Measurements from ENCODE around the gene CHTF18. TPM values are rescaled to one million over a fixed set of nuclear protein-coding genes. Genes with fewer than 3 reads are reported as not detected.

The CHTF18 gene
- total and polyA plus RNA-seq, 9 of the 15 experiments (the other 6 are each of a cell fraction or from before 2014, with no cell fraction given), result 2.5 to 123 (median 17.0) TPM

DNA sequence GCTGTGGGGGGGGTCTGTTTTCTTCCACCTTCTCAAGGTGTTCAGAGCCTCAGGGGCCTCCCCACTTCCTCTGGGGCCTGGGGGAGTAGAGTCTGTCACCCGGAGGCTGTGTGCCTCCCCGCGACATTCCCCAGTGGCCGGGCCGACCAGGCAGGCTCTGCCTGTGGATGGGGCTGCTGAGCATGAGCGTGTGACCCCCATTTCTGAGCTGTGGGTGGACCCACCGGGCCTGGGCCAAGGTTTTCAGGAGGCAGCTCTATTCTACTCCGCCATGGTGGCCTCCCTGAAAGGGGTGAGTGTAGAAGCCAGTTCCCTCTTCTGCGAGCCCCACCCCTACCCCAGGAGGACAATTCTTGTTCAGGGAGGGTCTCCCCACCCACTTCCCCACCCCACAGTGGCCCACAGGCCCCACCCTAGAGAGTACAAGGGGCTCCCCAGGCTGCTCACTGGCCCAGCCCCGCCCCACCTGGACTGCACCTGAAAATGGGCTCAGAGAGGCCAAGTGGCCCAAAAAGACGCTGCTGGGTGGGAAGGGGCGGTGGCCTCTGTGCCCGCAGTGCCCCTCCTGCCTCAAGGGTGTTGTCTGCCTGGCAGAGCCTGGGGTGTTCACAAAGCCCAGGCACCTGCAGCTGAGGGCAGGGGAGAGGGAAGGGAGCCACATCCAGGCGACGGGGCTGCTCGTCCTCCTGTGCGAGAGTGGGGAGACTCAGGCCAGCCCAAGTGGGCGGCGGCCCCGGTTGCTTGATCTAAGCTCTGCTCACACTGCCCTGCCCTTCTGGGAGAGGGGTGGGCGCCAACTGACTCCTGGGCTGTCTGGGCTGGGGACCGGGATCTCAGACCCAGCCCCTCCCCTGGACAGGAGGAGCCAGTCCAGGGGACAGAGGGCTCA is 26.6 kb upstream of the CHTF18 start:
- Histone ChIP-seq H3K36me3 (ENCODE audit: control insufficient read depth, insufficient read depth, low read length) (no peaks in the 10 kb centered on the region), H3K27me3 (ENCODE audit: control insufficient read depth in 2 of 2, insufficient read depth in 2 of 2, low read length in 2 of 2) (peaks cover 0 to 6% of the 10 kb centered on the region in 2 experiments; a peak in 1 of 5 replicates), H3K9ac (ENCODE audit: insufficient read depth in 1 of 2, low read depth in 2 of 2, low read length in 2 of 2) (peak overlapping the region in 1 of 2 experiments; percentile 64; a peak in 2 of 4 replicates), H3K79me2 (ENCODE audit: control insufficient read depth, insufficient read depth, low read length) (no peaks in the 10 kb centered on the region), H3K4me1 (replicated peaks in 1 of 2; ENCODE audit: control insufficient read depth in 2 of 2, insufficient read depth in 2 of 2, low read length in 2 of 2) (peaks cover 2 to 71% of the 10 kb centered on the region in 2 experiments; a peak in 4 of 5 replicates), H3K27ac (ENCODE audit: extremely low read depth, low read depth, low read length) (no peak overlapping the region), H3K4me2 (ENCODE audit: insufficient read depth, low read length) (no peak overlapping the region), H3K4me3 (no peak overlapping the region), H3K9me3 (replicated peaks; ENCODE audit: control insufficient read depth, insufficient read depth, low read depth, low read length) (no peaks in the 10 kb centered on the region), H3K9me1 (ENCODE audit: control insufficient read depth, insufficient read depth, low read length) (no peaks in the 10 kb centered on the region), H4K20me1 (replicated peaks; ENCODE audit: control insufficient read depth, insufficient read depth, low read length) (0 out of 2 replicates have a peak, but pooled peaks cover 3% of the 10 kb centered on the region), H2AFZ (ENCODE audit: low read depth, low read length) (no peak overlapping the region)
- TF ChIP-seq, protein P1, sequence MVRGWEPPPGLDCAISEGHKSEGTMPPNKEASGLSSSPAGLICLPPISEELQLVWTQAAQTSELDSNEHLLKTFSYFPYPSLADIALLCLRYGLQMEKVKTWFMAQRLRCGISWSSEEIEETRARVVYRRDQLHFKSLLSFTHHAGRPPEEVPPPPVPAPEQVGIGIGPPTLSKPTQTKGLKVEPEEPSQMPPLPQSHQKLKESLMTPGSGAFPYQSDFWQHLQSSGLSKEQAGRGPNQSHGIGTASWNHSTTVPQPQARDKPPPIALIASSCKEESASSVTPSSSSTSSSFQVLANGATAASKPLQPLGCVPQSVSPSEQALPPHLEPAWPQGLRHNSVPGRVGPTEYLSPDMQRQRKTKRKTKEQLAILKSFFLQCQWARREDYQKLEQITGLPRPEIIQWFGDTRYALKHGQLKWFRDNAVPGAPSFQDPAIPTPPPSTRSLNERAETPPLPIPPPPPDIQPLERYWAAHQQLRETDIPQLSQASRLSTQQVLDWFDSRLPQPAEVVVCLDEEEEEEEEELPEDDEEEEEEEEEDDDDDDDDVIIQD (CRISPR knock-in tag; IDR thresholded peaks at IDR 0.05), result no peak
- no peak for TF ChIP-seq ELK1 (CRISPR knock-in tag; IDR thresholded peaks at IDR 0.05)
- TF ChIP-seq THAP7 (CRISPR knock-in tag; IDR thresholded peaks at IDR 0.05), result no peak
- no peak for TF ChIP-seq HOXB6 (CRISPR knock-in tag; IDR thresholded peaks at IDR 0.05; ENCODE audit: borderline replicate concordance)
- no peak for TF ChIP-seq ZBTB17 (CRISPR knock-in tag; IDR thresholded peaks at IDR 0.05)
- TF ChIP-seq ZNF586 (CRISPR knock-in tag; conservative IDR thresholded peaks at IDR 0.05), result no peak
- TF ChIP-seq HNRNPLL (IDR thresholded peaks at IDR 0.05; ENCODE audit: low read depth, low read length, poor library complexity, severe bottlenecking), result no peak
- no peak for TF ChIP-seq NR4A1 (CRISPR knock-in tag; IDR thresholded peaks at IDR 0.05)
- TF ChIP-seq NR4A1 (tag; IDR thresholded peaks at IDR 0.05), result no peak
- TF ChIP-seq MECOM (CRISPR knock-in tag; IDR thresholded peaks at IDR 0.05), result no peak
- TF ChIP-seq TRIM28 (IDR thresholded peaks at IDR 0.05), result no peak
- no peak for TF ChIP-seq ESRRA (IDR thresholded peaks at IDR 0.05; ENCODE audit: borderline replicate concordance, low read depth)
- POLR2A ChIA-PET, result interaction anchor here (0.6 to 0.7 kb wide), 2 partner anchors 388 to 462 kb away, joined by 3 read pairs; no protein-coding TSS in a partner anchor
- WGBS (ENCODE audit: insufficient coverage, low coverage, missing lambda C conversion rate), result 13% methylated on average over 16 of the region's 22 CpGs
- ATAC-seq, result peak; percentile 17; the same call in 1 of the 3 replicates
- FAIRE-seq, result no peak
- intact Hi-C loops (cut with micrococcal nuclease), result no loop called here
- CTCF ChIA-PET (ENCODE audit: low intra/inter-chr PET ratio), result no interaction called here
- in situ Hi-C loops (cut with MboI), result no loop called here
- BruUV-seq (replicated peaks), result no TSS peak
- no peak for DNase-seq (ENCODE audit: extremely low read depth in 1 of 4, low spot score in 3 of 4)
